Measurements from ENCODE around the gene ECHDC1.
A peak's percentile ranks its signal among the peaks of the same experiment; 100 is the strongest.
"Not testable (repeated sequence)": the region's sequence is repeated elsewhere in the genome, so short reads cannot be mapped to it uniquely, and the experiment has no call there.

Gene ECHDC1

DNA sequence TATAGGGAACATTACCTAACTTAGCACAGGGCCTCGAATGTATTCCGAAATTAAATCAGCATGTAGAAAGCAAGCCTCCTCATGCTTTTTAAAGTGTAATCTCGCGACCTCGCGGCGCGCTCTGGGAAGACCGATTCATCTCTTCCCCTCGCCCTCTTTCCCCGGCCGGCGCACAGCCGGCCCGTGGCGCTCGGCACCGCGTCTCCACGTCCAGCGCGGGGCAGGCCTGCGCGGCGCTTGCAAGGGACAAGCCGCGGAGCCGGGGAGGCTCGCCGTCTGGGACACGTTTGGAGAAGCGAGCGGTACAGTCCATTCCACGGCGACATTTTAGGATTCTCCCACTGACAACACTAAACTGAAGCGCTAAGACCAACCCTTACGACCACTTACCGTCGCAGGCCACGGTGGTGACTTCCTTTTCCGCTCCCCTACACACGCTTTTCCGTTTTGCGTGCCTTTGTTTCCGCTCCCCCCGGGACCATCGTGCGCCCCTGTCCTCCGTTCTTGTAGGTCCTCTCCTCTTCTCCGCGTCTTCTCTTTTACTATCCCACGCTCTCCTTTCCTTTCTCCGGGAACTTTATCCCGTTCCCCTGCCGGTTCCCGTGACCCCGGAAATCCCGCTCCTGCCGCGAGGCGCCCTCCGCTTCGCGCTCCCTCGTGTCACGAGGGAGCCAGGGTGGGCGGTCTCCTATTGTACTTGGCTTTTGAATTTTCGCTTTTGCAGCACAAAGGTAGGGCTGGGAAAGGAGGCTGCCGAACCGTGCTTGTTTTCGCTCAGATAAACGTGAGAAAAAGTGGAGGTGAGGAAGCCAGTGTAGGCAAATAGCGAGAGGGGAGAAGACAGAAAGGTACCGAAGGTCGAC, at the start of gene ECHDC1:
Gene ECHDC1 (minus strand): TSS at position 664 of the 863 bp plus-strand sequence. CDS start 12,581 bp downstream, outside the sequence.
- Histone ChIP-seq H3K4me1 (ENCODE audit: control insufficient read depth, insufficient read depth, low read length) (peaks cover 6% of the 10 kb centered on the region), H3K27ac (ENCODE audit: low read depth, low read length) (peak within 1 kb of the TSS; percentile 76), H3K27me3 (ENCODE audit: control insufficient read depth, insufficient read depth, low read length) (no peaks in the 10 kb centered on the region), H3K9ac (ENCODE audit: low read length) (peak within 1 kb of the TSS; percentile 94), H3K4me3 (ENCODE audit: low read length) (peak within 1 kb of the TSS; percentile 99), H3K36me3 (ENCODE audit: control insufficient read depth, insufficient read depth, low read length) (no peaks in the 10 kb centered on the region)

GRCh38 chr6:127392301-127392700, 48.9 kb upstream of the ECHDC1 start:
- H3K27ac ChIP-seq (ENCODE audit: low read depth, low read length): no peak overlapping the region
- H3K9ac ChIP-seq (ENCODE audit: low read length): no peak overlapping the region
- peaks cover 8% of the 10 kb centered on the region for H3K4me1 ChIP-seq (ENCODE audit: control insufficient read depth, insufficient read depth, low read length)
- no peaks in the 10 kb centered on the region for H3K36me3 ChIP-seq (ENCODE audit: control insufficient read depth, insufficient read depth, low read length)
- no peak overlapping the region for H3K4me3 ChIP-seq (ENCODE audit: low read length)
- H3K27me3 ChIP-seq (ENCODE audit: control insufficient read depth, insufficient read depth, low read length): no peaks in the 10 kb centered on the region

- Histone ChIP-seq H3K4me1 (ENCODE audit: control insufficient read depth, insufficient read depth, low read length) (peaks cover 8% of the 10 kb centered on the region), H3K27me3 (ENCODE audit: control insufficient read depth, insufficient read depth, low read length) (no peaks in the 10 kb centered on the region), H3K4me3 (ENCODE audit: low read length) (no peak overlapping the region), H3K9ac (ENCODE audit: low read length) (no peak overlapping the region), H3K27ac (ENCODE audit: low read depth, low read length) (peak overlapping the region; percentile 60), H3K36me3 (ENCODE audit: control insufficient read depth, insufficient read depth, low read length) (no peaks in the 10 kb centered on the region)
These were observed 47.9 kb upstream of the ECHDC1 start for GRCh38 chr6:127391094-127391953.

GRCh38 chr6:127389706-127390105, 46.3 kb upstream of the ECHDC1 start:
- Histone ChIP-seq H3K4me1 (ENCODE audit: control insufficient read depth, insufficient read depth, low read length) (peaks cover 8% of the 10 kb centered on the region), H3K36me3 (ENCODE audit: control insufficient read depth, insufficient read depth, low read length) (no peaks in the 10 kb centered on the region), H3K9ac (ENCODE audit: low read length) (no peak overlapping the region), H3K27ac (ENCODE audit: low read depth, low read length) (no peak overlapping the region), H3K27me3 (ENCODE audit: control insufficient read depth, insufficient read depth, low read length) (no peaks in the 10 kb centered on the region), H3K4me3 (ENCODE audit: low read length) (no peak overlapping the region)

- Histone ChIP-seq H3K27ac (ENCODE audit: low read depth, low read length) (no peak overlapping the region), H3K9ac (ENCODE audit: low read length) (no peak overlapping the region), H3K27me3 (ENCODE audit: control insufficient read depth, insufficient read depth, low read length) (no peaks in the 10 kb centered on the region)
These were observed 42.4 kb upstream of the ECHDC1 start for GRCh38 chr6:127385668-127386430.

DNA sequence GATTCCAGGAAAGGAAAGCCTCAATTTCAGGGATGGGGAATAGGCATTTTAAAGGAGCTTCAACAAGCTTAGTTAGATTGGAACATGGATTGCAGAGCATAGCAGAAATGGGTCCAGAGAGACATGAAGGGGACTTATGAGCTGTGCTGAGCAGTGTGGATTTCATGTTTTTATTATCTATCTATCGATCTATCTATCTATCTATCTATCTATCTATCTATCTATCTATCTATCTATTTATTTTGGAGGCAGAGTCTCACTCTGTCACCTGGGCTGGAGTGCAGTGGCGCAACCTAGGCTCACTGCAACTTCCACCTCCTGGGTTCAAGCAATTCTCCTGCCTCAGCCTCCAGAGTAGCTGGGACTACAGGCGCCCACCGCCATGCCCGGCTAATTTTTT, 41.4 kb upstream of the ECHDC1 start:
- not testable (repeated sequence) for H3K4me3 ChIP-seq (ENCODE audit: low read length); H3K36me3 ChIP-seq (ENCODE audit: control insufficient read depth, insufficient read depth, low read length); H3K27ac ChIP-seq (ENCODE audit: low read depth, low read length); H3K27me3 ChIP-seq (ENCODE audit: control insufficient read depth, insufficient read depth, low read length); H3K4me1 ChIP-seq (ENCODE audit: control insufficient read depth, insufficient read depth, low read length); H3K9ac ChIP-seq (ENCODE audit: low read length)

More at GRCh38 chr6:127385668-127386430, 42.4 kb upstream of the ECHDC1 start:
- Histone ChIP-seq H3K4me1 (ENCODE audit: control insufficient read depth, insufficient read depth, low read length) (peaks cover 2% of the 10 kb centered on the region), H3K36me3 (ENCODE audit: control insufficient read depth, insufficient read depth, low read length) (no peaks in the 10 kb centered on the region), H3K4me3 (ENCODE audit: low read length) (no peak overlapping the region)

GRCh38 chr6:127383988-127384387, 40.6 kb upstream of the ECHDC1 start:
- Histone ChIP-seq H3K9ac (ENCODE audit: low read length) (no peak overlapping the region), H3K4me3 (ENCODE audit: low read length) (no peak overlapping the region), H3K36me3 (ENCODE audit: control insufficient read depth, insufficient read depth, low read length) (no peaks in the 10 kb centered on the region), H3K4me1 (ENCODE audit: control insufficient read depth, insufficient read depth, low read length) (peaks cover 2% of the 10 kb centered on the region), H3K27ac (ENCODE audit: low read depth, low read length) (no peak overlapping the region), H3K27me3 (ENCODE audit: control insufficient read depth, insufficient read depth, low read length) (no peaks in the 10 kb centered on the region)

GRCh38 chr6:127382413-127382812, 39.0 kb upstream of the ECHDC1 start:
- Histone ChIP-seq H3K9ac (ENCODE audit: low read length) (no peak overlapping the region), H3K36me3 (ENCODE audit: control insufficient read depth, insufficient read depth, low read length) (no peaks in the 10 kb centered on the region), H3K27me3 (ENCODE audit: control insufficient read depth, insufficient read depth, low read length) (no peaks in the 10 kb centered on the region), H3K27ac (ENCODE audit: low read depth, low read length) (no peak overlapping the region), H3K4me3 (ENCODE audit: low read length) (no peak overlapping the region), H3K4me1 (ENCODE audit: control insufficient read depth, insufficient read depth, low read length) (peaks cover 2% of the 10 kb centered on the region)

DNA sequence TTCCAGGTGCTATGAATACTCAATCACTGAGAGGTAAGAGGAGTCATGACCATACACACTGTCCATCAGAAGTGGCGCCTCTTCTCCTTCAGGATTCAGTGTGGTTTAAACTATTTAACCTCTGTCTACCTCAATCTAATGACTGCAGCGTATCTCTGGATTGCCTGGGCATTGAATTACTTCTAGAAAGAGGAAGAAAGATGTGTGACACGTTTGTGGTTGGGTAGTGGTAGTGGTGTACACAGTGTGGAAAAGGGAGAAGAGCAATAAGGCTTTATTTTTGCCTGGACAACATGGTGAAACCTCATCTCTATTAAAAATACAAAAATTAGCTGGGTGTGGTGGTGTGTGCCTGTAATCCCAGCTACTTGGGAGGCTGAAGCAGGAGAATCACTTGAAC, 38.0 kb upstream of the ECHDC1 start:
- Histone ChIP-seq H3K36me3 (ENCODE audit: control insufficient read depth, insufficient read depth, low read length) (no peaks in the 10 kb centered on the region), H3K27me3 (ENCODE audit: control insufficient read depth, insufficient read depth, low read length) (no peaks in the 10 kb centered on the region), H3K4me3 (ENCODE audit: low read length) (no peak overlapping the region), H3K4me1 (ENCODE audit: control insufficient read depth, insufficient read depth, low read length) (peaks cover 2% of the 10 kb centered on the region), H3K27ac (ENCODE audit: low read depth, low read length) (no peak overlapping the region), H3K9ac (ENCODE audit: low read length) (no peak overlapping the region)

DNA sequence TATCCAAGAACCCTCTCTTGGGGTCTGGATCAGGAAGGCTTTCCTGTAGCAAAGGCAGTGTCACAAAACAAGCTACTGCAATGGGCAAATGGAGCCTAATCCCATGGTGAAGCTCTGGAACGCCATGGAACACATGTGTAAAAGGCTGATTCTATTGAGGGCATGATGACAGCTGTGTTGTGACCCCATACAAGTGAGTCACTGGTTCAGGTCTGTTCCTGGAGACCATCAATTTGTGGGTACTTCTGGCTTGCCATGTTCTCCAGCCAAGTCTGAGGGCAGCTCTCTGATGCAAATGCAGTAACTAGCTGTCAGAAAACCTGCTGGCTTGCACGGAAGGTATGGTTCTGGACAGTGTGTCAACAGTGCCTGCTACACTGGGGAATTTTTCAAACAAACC, 33.3 kb upstream of the ECHDC1 start:
- Histone ChIP-seq H3K27ac (ENCODE audit: low read depth, low read length) (no peak overlapping the region), H3K4me3 (ENCODE audit: low read length) (no peak overlapping the region), H3K27me3 (ENCODE audit: control insufficient read depth, insufficient read depth, low read length) (no peaks in the 10 kb centered on the region), H3K4me1 (ENCODE audit: control insufficient read depth, insufficient read depth, low read length) (no peaks in the 10 kb centered on the region), H3K9ac (ENCODE audit: low read length) (no peak overlapping the region), H3K36me3 (ENCODE audit: control insufficient read depth, insufficient read depth, low read length) (no peaks in the 10 kb centered on the region)

GRCh38 chr6:127367023-127367375, 23.6 kb upstream of the ECHDC1 start:
- H3K27ac ChIP-seq (ENCODE audit: low read depth, low read length): no peak overlapping the region
- H3K9ac ChIP-seq (ENCODE audit: low read length): no peak overlapping the region
- H3K27me3 ChIP-seq (ENCODE audit: control insufficient read depth, insufficient read depth, low read length): no peaks in the 10 kb centered on the region
- no peak overlapping the region for H3K4me3 ChIP-seq (ENCODE audit: low read length)
- H3K36me3 ChIP-seq (ENCODE audit: control insufficient read depth, insufficient read depth, low read length): no peaks in the 10 kb centered on the region
- H3K4me1 ChIP-seq (ENCODE audit: control insufficient read depth, insufficient read depth, low read length): peaks cover 3% of the 10 kb centered on the region

Measured in rectal smooth muscle tissue (tissue), 1 donor.